ENCODE results near the gene QPCTL. TPM values are rescaled to one million over a fixed set of nuclear protein-coding genes. Genes with fewer than 3 reads are reported as not detected.

The QPCTL gene
- total and polyA plus RNA-seq, 2 donors (not counting 1 experiment from before 2014, with no cell fraction given), result 9.4 to 50.9 TPM

- TF ChIP-seq CTCF (IDR thresholded peaks at IDR 0.05) (no peak), EZH2 (IDR thresholded peaks at IDR 0.05; ENCODE audit: borderline replicate concordance, insufficient read depth, low read depth, low read length, poor library complexity, severe bottlenecking) (no peak)
- peak overlapping the region; percentile 75 for H2AFZ ChIP-seq (ENCODE audit: insufficient read depth, low read depth, low read length, poor library complexity, severe bottlenecking)
- no peak for ATAC-seq (ENCODE audit: low read depth)
- Mint-ChIP-seq H3K27ac (peak overlapping the region; percentile 97), H3K4me1 (peaks cover 39% of the 10 kb centered on the region), H3K27me3 (no peaks in the 10 kb centered on the region), H3K4me3 (peak overlapping the region; percentile 91), H3K9me3 (ENCODE audit: insufficient read depth) (no peaks in the 10 kb centered on the region)
- H3K9ac ChIP-seq (ENCODE audit: low read length), result peak overlapping the region; percentile 77
- intact Hi-C loops (cut with micrococcal nuclease), result loop anchor here (1.0 to 5.0 kb wide), 7 partner anchors 14 to 310 kb away; partner anchors contain the start of genes DMWD, FBXO46, OPA3 and POLR1G
- H3K27ac ChIP-seq (ENCODE audit: low read length in 2 of 2), result peak overlapping the region; percentile 76 to 94
- DNase-seq, result no peak
- WGBS (ENCODE audit: insufficient coverage), result 3% methylated on average over 24 of the region's 24 CpGs
- H3K4me3 ChIP-seq (ENCODE audit: control extremely low read depth in 1 of 5, extremely low read depth in 1 of 5, insufficient read depth in 1 of 5, low read depth in 2 of 5, low read length in 4 of 5), result peak overlapping the region; percentile 76 to 93 (median 82)
- no peaks in the 10 kb centered on the region for H3K27me3 ChIP-seq (replicated peaks in 1 of 4; ENCODE audit: control extremely low read depth in 1 of 4, control insufficient read depth in 3 of 4, insufficient read depth in 4 of 4, low read length in 3 of 4)
- peaks cover 88% of the 10 kb centered on the region for H3K79me2 ChIP-seq (ENCODE audit: control insufficient read depth, insufficient read depth, low read length)
- H4K20me1 ChIP-seq (ENCODE audit: control insufficient read depth, insufficient read depth, low read length, poor library complexity, severe bottlenecking), result peaks cover 31% of the 10 kb centered on the region
- H3K9me3 ChIP-seq (ENCODE audit: control extremely low read depth in 1 of 3, control insufficient read depth in 2 of 3, insufficient read depth in 1 of 3, low read length in 2 of 3), result peaks cover 0 to 3% (median 0%) of the 10 kb centered on the region in 3 donors
- POLR2A ChIA-PET, result interaction anchor here (0.6 to 2.4 kb wide), 11 partner anchors 8 to 801 kb away, joined by 3 to 41 read pairs (median 5); partner anchors contain the start of genes DMWD, FBXO46, QPCTL and SIX5
- CTCF ChIA-PET, result interaction anchor here (0.6 to 5.0 kb wide), 9 partner anchors 9 to 101 kb away, joined by 3 to 57 read pairs (median 3); partner anchors contain the start of genes FBXO46, QPCTL and SNRPD2
- H3K4me2 ChIP-seq (replicated peaks; ENCODE audit: low read depth, low read length, poor library complexity, severe bottlenecking), result peak overlapping the region; percentile 82
- H3K36me3 ChIP-seq (replicated peaks in 1 of 2; ENCODE audit: control extremely low read depth in 1 of 2, control insufficient read depth in 1 of 2, extremely low read depth in 1 of 2, insufficient read depth in 2 of 2, low read length in 1 of 2), result peaks cover 0 to 17% of the 10 kb centered on the region in 2 experiments
- peaks cover 18 to 25% of the 10 kb centered on the region in 2 donors for H3K4me1 ChIP-seq (ENCODE audit: control insufficient read depth in 2 of 2, insufficient read depth in 2 of 2, low read length in 2 of 2)
These were observed 24.1 kb downstream of the QPCTL start for GRCh38 chr19:45716359-45717130.

Measured in B cell (primary cell).